Measurements from ENCODE around the gene SDK1. TPM values are rescaled to one million over a fixed set of nuclear protein-coding genes. Genes with fewer than 3 reads are reported as not detected.

SDK1 gene
- total RNA-seq, 1 experiment from 2014 or later: 1.7 TPM

- DNase-seq (ENCODE audit: extremely low read depth, low read depth): no peak
Observed at GRCh38 chr7:3964980-3965606, 664.0 kb downstream of the SDK1 start.

GRCh38 chr7:3965794-3966395, 664.8 kb downstream of the SDK1 start:
- no peak for DNase-seq (ENCODE audit: extremely low read depth, low read depth)

- no peak for DNase-seq (ENCODE audit: extremely low read depth, low read depth)
Observed at GRCh38 chr7:3968234-3968633, 667.2 kb downstream of the SDK1 start.

- DNase-seq (ENCODE audit: extremely low read depth, low read depth): no peak
Observed at GRCh38 chr7:3969286-3969685, 668.2 kb downstream of the SDK1 start.

- DNase-seq (ENCODE audit: extremely low read depth, low read depth): no peak
Observed at GRCh38 chr7:3971323-3971722, 670.3 kb downstream of the SDK1 start.

GRCh38 chr7:3973264-3973663, 672.2 kb downstream of the SDK1 start:
- no peak for DNase-seq (ENCODE audit: extremely low read depth, low read depth)

- no peak for DNase-seq (ENCODE audit: extremely low read depth, low read depth)
Observed at GRCh38 chr7:3974329-3974728, 673.3 kb downstream of the SDK1 start.

- DNase-seq (ENCODE audit: extremely low read depth, low read depth): no peak
Observed at GRCh38 chr7:3975371-3975770, 674.3 kb downstream of the SDK1 start.

GRCh38 chr7:3977391-3977790, 676.3 kb downstream of the SDK1 start:
- DNase-seq (ENCODE audit: extremely low read depth, low read depth): no peak

GRCh38 chr7:3978839-3979238, 677.8 kb downstream of the SDK1 start:
- DNase-seq (ENCODE audit: extremely low read depth, low read depth): no peak

GRCh38 chr7:3979611-3980299, 678.7 kb downstream of the SDK1 start:
- DNase-seq (ENCODE audit: extremely low read depth, low read depth): no peak

GRCh38 chr7:3980300-3980643, 679.2 kb downstream of the SDK1 start:
- no peak for DNase-seq (ENCODE audit: extremely low read depth, low read depth)

GRCh38 chr7:3981281-3981680, 680.2 kb downstream of the SDK1 start:
- DNase-seq (ENCODE audit: extremely low read depth, low read depth): no peak

- DNase-seq (ENCODE audit: extremely low read depth, low read depth): no peak
Observed at GRCh38 chr7:3984456-3984855, 683.4 kb downstream of the SDK1 start.

- no peak for DNase-seq (ENCODE audit: extremely low read depth, low read depth)
Observed at GRCh38 chr7:3986927-3987326, 685.9 kb downstream of the SDK1 start.

GRCh38 chr7:3987426-3987927, 686.4 kb downstream of the SDK1 start:
- no peak for DNase-seq (ENCODE audit: extremely low read depth, low read depth)

GRCh38 chr7:3989723-3990122, 688.7 kb downstream of the SDK1 start:
- DNase-seq (ENCODE audit: extremely low read depth, low read depth): no peak

- DNase-seq (ENCODE audit: extremely low read depth, low read depth): no peak
Observed at GRCh38 chr7:3991731-3992231, 690.7 kb downstream of the SDK1 start.

GRCh38 chr7:3992841-3993240, 691.8 kb downstream of the SDK1 start:
- no peak for DNase-seq (ENCODE audit: extremely low read depth, low read depth)

- no peak for DNase-seq (ENCODE audit: extremely low read depth, low read depth)
Observed at GRCh38 chr7:3994764-3995163, 693.7 kb downstream of the SDK1 start.

GRCh38 chr7:3995187-3995586, 694.1 kb downstream of the SDK1 start:
- DNase-seq (ENCODE audit: extremely low read depth, low read depth): no peak

- DNase-seq (ENCODE audit: extremely low read depth, low read depth): no peak
Observed at GRCh38 chr7:3998060-3998459, 697.0 kb downstream of the SDK1 start.

Data from NCI-H460 (cell line).